22Rv1 (cell line): ENCODE measurements around the gene LENG8.

Experiments
- CTCF ChIP-seq: fragments of 450-650 bp; IDR thresholded peaks from 2 replicates; pipeline ENCODE4 v1.5.1; 2017; ENCODE audit warnings: mild to moderate bottlenecking
- ZFX ChIP-seq: fragments of 450-650 bp; IDR thresholded peaks from 2 replicates; pipeline ENCODE4 v1.6.1; 2017; ENCODE audit warnings: antibody characterized with exemption, borderline replicate concordance

- TF ChIP-seq CTCF (no peak), ZFX (no peak)
Measured at GRCh38 chr19:54458648-54459281, 9.8 kb downstream of the LENG8 start.
